K562 (cell line): ENCODE data around the gene DHX8. TPM values are rescaled to one million over a fixed set of nuclear protein-coding genes. Genes with fewer than 3 reads are reported as not detected.

Experiments used
- ATAC-seq: fragments of 200-7000 bp; cut with Tn5 transposase; 3 replicates; pipeline ENCODE4 v1.9.1; 2020; ENCODE audit warnings: moderate library complexity
- BruUV-seq: library from RNA; stranded (reverse); fragments of 400-500 nt; replicated peaks from 2 replicates; lab custom pipeline; 2021; lab: Mats Ljungman, UMichigan
- CTCF ChIA-PET: fragments of 300-600 bp; formaldehyde crosslinking; extraction: SDS; loops from one replicate; lab custom pipeline; 2021; ENCODE audit warnings: low intra/inter-chr PET ratio; lab: Yijun Ruan, JAX
- POLR2A ChIA-PET: fragments of 300-600, 350-650 bp; sonication (Branson Sonifier 250); formaldehyde crosslinking; extraction: SDS; loops from one replicate; lab custom pipeline; 2021; ENCODE audit warnings: antibody characterized with exemption, inconsistent platforms; lab: Yijun Ruan, JAX
- DNase-seq, 4 experiments: peaks; one replicate each; pipeline versions ENCODE4 v3.0.0 to v3.0.0-alpha.2; 2011 to 2018; ENCODE audit warnings: low spot score in 3 of 4, mixed read lengths in 3 of 4; ENCODE audit errors: extremely low read depth in 1 of 4
- FAIRE-seq: peaks from 2 replicates; lab custom pipeline; 2011; peaks lifted over from hg19 to GRCh38; lab: Jason Lieb, UNC
- H2AFZ ChIP-seq: 2 replicates; pipeline ENCODE4 v1.6.0; 2011; ENCODE audit warnings: low read depth, low read length, control low read depth, inconsistent platforms
- H3K27ac ChIP-seq: fragments of 200-600 bp; 3 replicates; pipeline ENCODE4 v1.8.0; 2011; ENCODE audit warnings: low read depth, mild to moderate bottlenecking, control low read depth, inconsistent platforms, low read length, moderate library complexity, mixed read lengths; ENCODE audit errors: extremely low read depth
- H3K27me3 ChIP-seq, 2 experiments: fragments of 300-600 bp in 1 of 2; 2 replicates in 1 of 2; 3 replicates in 1 of 2; pipeline versions ENCODE4 v1.6.0 to v1.8.0; 2011; ENCODE audit warnings: inconsistent platforms in 2 of 2, low read length in 2 of 2, mild to moderate bottlenecking in 1 of 2, mixed read lengths in 1 of 2, moderate library complexity in 1 of 2; ENCODE audit not compliant: control insufficient read depth in 2 of 2, insufficient read depth in 2 of 2
- H3K36me3 ChIP-seq: fragments of 300-600 bp; 3 replicates; pipeline ENCODE4 v1.8.0; 2011; ENCODE audit warnings: mild to moderate bottlenecking, low read length, inconsistent platforms; ENCODE audit not compliant: control insufficient read depth, insufficient read depth
- H3K4me1 ChIP-seq, 2 experiments: fragments of 200-600 bp in 1 of 2; replicated peaks in 1 of 2; 2 replicates in 1 of 2; 3 replicates in 1 of 2; pipeline versions ENCODE4 v1.5.1 to v1.8.0; 2011; ENCODE audit warnings: inconsistent platforms in 2 of 2, low read length in 2 of 2, mild to moderate bottlenecking in 1 of 2, mixed read lengths in 1 of 2, moderate library complexity in 1 of 2; ENCODE audit not compliant: control insufficient read depth in 2 of 2, insufficient read depth in 2 of 2
- H3K4me2 ChIP-seq: 2 replicates; pipeline ENCODE4 v1.6.1; 2011; ENCODE audit warnings: low read length, control low read depth, inconsistent platforms, mixed read lengths; ENCODE audit not compliant: insufficient read depth
- H3K4me3 ChIP-seq: fragments of 200-600 bp; sonication (generic), shearing (Covaris generic); 2 replicates; pipeline ENCODE4 v1.5.1; 2016; ENCODE audit warnings: control low read depth, inconsistent platforms
- H3K79me2 ChIP-seq: fragments of 200-600 bp; 3 replicates; pipeline ENCODE4 v1.8.0; 2011; ENCODE audit warnings: low read length, inconsistent platforms; ENCODE audit not compliant: control insufficient read depth, insufficient read depth
- H3K9ac ChIP-seq, 2 experiments: 2 replicates each; pipeline versions ENCODE4 v1.6.0 to v1.6.1; 2011; ENCODE audit warnings: low read depth in 2 of 2, low read length in 2 of 2, control low read depth in 1 of 2, inconsistent platforms in 1 of 2, mild to moderate bottlenecking in 1 of 2, mixed read lengths in 1 of 2; ENCODE audit not compliant: insufficient read depth in 1 of 2
- H3K9me1 ChIP-seq: one replicate; pipeline ENCODE4 v1.6.0; 2011; ENCODE audit warnings: inconsistent platforms, mild to moderate bottlenecking, low read length, moderate library complexity; ENCODE audit not compliant: control insufficient read depth, insufficient read depth
- H3K9me3 ChIP-seq: replicated peaks from 2 replicates; pipeline ENCODE4 v1.5.1; 2011; ENCODE audit warnings: low read depth, low read length, inconsistent platforms; ENCODE audit not compliant: control insufficient read depth, insufficient read depth
- H4K20me1 ChIP-seq: replicated peaks from 2 replicates; pipeline ENCODE4 v1.6.1; 2011; ENCODE audit warnings: low read length, inconsistent platforms, mixed read lengths; ENCODE audit not compliant: control insufficient read depth, insufficient read depth
- ARNT ChIP-seq, 2 experiments: fragments of 450-650 bp; IDR thresholded peaks; 2 replicates each; pipeline ENCODE4 v1.6.1; 2016; ENCODE audit warnings: mild to moderate bottlenecking in 1 of 2
- CCNT2 ChIP-seq: IDR thresholded peaks from 2 replicates; pipeline ENCODE4 v1.6.1; 2011; ENCODE audit warnings: borderline replicate concordance, low read depth, mild to moderate bottlenecking, moderate library complexity, mixed read lengths, low read length; ENCODE audit not compliant: insufficient read length; ENCODE audit errors: extremely low read depth
- CXXC5 ChIP-seq: fragments of 250-450 bp; sonication (Bioruptor Pico); IDR thresholded peaks from 2 replicates; pipeline ENCODE4 v1.8.0; 2022; ENCODE audit warnings: inconsistent platforms, mild to moderate bottlenecking, moderate library complexity
- ETS2 ChIP-seq: IDR thresholded peaks from 2 replicates; pipeline ENCODE4 v1.6.1; 2016; ENCODE audit warnings: borderline replicate concordance, missing genetic modification characterization, mild to moderate bottlenecking, moderate library complexity, missing compliant biosample characterization; ENCODE audit not compliant: poor library complexity, severe bottlenecking
- GABPB2 ChIP-seq: fragments of 250-450 bp; sonication (Bioruptor Pico); conservative IDR thresholded peaks from 2 replicates; pipeline ENCODE4 v1.5.1; 2021; ENCODE audit warnings: mild to moderate bottlenecking
- KDM1A ChIP-seq, 2 experiments: fragments of 450-650 bp; IDR thresholded peaks; 2 replicates each; pipeline ENCODE4 v1.6.1; 2016; ENCODE audit warnings: mild to moderate bottlenecking in 2 of 2
- NR1H2 ChIP-seq: sonication (generic); formaldehyde crosslinking; IDR thresholded peaks from 2 replicates; pipeline ENCODE4 v1.4.0; 2020; ENCODE audit warnings: mild to moderate bottlenecking, missing genetic modification reagents
- NR4A1 ChIP-seq, 2 experiments: fragments of 250-450 bp in 1 of 2; fragments of 450-650 bp in 1 of 2; sonication (Bioruptor Pico) in 1 of 2; IDR thresholded peaks; 2 replicates each; pipeline versions ENCODE4 v1.4.0 to v1.6.1; 2016 to 2020; ENCODE audit warnings: mild to moderate bottlenecking in 2 of 2, missing compliant biosample characterization in 1 of 2, missing genetic modification characterization in 1 of 2, moderate library complexity in 1 of 2
- NUFIP1 ChIP-seq: fragments of 450-650 bp; IDR thresholded peaks from 2 replicates; pipeline ENCODE4 v1.6.1; 2018; ENCODE audit not compliant: partially characterized antibody
- RBM39 ChIP-seq: fragments of 200-400 bp; formaldehyde crosslinking; optimal IDR thresholded peaks from 2 replicates; pipeline ENCODE3; 2018; ENCODE audit warnings: low read depth, low read length
- RFX7 ChIP-seq: fragments of 250-450 bp; sonication (Bioruptor Pico); IDR thresholded peaks from 2 replicates; pipeline ENCODE4 v1.5.1; 2021; ENCODE audit warnings: mild to moderate bottlenecking
- RHOXF2B ChIP-seq: fragments of 250-450 bp; sonication (Bioruptor Pico); conservative IDR thresholded peaks from 2 replicates; pipeline ENCODE4 v1.5.1; 2021
- SOX6 ChIP-seq: fragments of 450-650 bp; IDR thresholded peaks from 2 replicates; pipeline ENCODE4 v1.6.1; 2014; ENCODE audit warnings: mild to moderate bottlenecking
- TCF7 ChIP-seq: sonication (generic); IDR thresholded peaks from 2 replicates; pipeline ENCODE4 v1.6.1; 2016; ENCODE audit warnings: antibody characterized with exemption, borderline replicate concordance
- ZNF57 ChIP-seq: fragments of 450-650 bp; formaldehyde crosslinking; IDR thresholded peaks from 2 replicates; pipeline ENCODE4 v1.4.0; 2020; ENCODE audit warnings: mild to moderate bottlenecking, moderate library complexity
- WGBS: fragments of 100-300 bp; shearing (Covaris generic); methylation state at CpG from one replicate; pipeline ENCODE4 v1.1.6; 2016; ENCODE audit warnings: low coverage, mixed read lengths; ENCODE audit not compliant: insufficient coverage; ENCODE audit errors: missing lambda C conversion rate; 5-methylcytosine and 5-hydroxymethylcytosine counted together
- in situ Hi-C: fragments of 300-500 bp; cut with MboI; formaldehyde crosslinking; loops from 4 replicates; pipeline ENCODE4 v1.15.0; 2018; ENCODE audit warnings: inconsistent platforms, mixed read lengths
- intact Hi-C: fragments of 100-400 bp; cut with micrococcal nuclease; formaldehyde crosslinking; loops from 2 replicates; pipeline ENCODE4 v1.14.2; 2022
- polyA plus RNA-seq, 8 experiments: library from polyadenylated mRNA; depleted of rRNA in 4 of 8; stranded (reverse) in 5 of 8; unstranded in 3 of 8; fragments of >200 nt; fragmentation: Nextera tagmentation in 2 of 8; fragmentation: Illumina TruSeq in 1 of 8; extraction: Ambion mirVana in 2 of 8; extraction: Trizol in 1 of 8; gene quantifications; 2 replicates each; pipeline versions ENCODE4 v1.2.1 to v1.2.3, GENCODE V29; 2011 to 2014; ENCODE audit warnings: inconsistent platforms in 1 of 8, missing spikeins in 1 of 8
- total RNA-seq, 7 experiments: library from RNA; depleted of rRNA in 6 of 7; stranded (reverse); fragments of >200 nt in 6 of 7; fragmentation: Illumina TruSeq in 2 of 7; extraction: Trizol in 2 of 7; gene quantifications; 2 replicates each; pipeline versions ENCODE4 v1.2.1 to v1.2.3, GENCODE V29; 2011 to 2021; ENCODE audit warnings: low replicate concordance in 1 of 7
- TF ChIP-seq, protein P1 (sequence below): sonication (generic); formaldehyde crosslinking; IDR thresholded peaks from 2 replicates; pipeline ENCODE4 v1.8.0; 2022; ENCODE audit warnings: missing genetic modification reagents, mild to moderate bottlenecking, borderline replicate concordance
- TF ChIP-seq, protein P2 (sequence below): sonication (generic); formaldehyde crosslinking; IDR thresholded peaks from 2 replicates; pipeline ENCODE4 v1.8.0; 2023; ENCODE audit warnings: mild to moderate bottlenecking, missing genetic modification reagents

DHX8 gene
- total and polyA plus RNA-seq, 9 of the 15 experiments (the other 6 are each of a cell fraction or from before 2014, with no cell fraction given) = 16.7 to 42.5 (median 25.6) TPM

GRCh38 chr17:43445009-43445589 is 38.7 kb upstream of the DHX8 start (continued):
- TF ChIP-seq, protein P1, sequence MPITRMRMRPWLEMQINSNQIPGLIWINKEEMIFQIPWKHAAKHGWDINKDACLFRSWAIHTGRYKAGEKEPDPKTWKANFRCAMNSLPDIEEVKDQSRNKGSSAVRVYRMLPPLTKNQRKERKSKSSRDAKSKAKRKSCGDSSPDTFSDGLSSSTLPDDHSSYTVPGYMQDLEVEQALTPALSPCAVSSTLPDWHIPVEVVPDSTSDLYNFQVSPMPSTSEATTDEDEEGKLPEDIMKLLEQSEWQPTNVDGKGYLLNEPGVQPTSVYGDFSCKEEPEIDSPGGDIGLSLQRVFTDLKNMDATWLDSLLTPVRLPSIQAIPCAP = no peak
- TF ChIP-seq ZNF57 (CRISPR knock-in tag) (no peak), TCF7 (no peak), CCNT2 (no peak)
- TF ChIP-seq, protein P2, sequence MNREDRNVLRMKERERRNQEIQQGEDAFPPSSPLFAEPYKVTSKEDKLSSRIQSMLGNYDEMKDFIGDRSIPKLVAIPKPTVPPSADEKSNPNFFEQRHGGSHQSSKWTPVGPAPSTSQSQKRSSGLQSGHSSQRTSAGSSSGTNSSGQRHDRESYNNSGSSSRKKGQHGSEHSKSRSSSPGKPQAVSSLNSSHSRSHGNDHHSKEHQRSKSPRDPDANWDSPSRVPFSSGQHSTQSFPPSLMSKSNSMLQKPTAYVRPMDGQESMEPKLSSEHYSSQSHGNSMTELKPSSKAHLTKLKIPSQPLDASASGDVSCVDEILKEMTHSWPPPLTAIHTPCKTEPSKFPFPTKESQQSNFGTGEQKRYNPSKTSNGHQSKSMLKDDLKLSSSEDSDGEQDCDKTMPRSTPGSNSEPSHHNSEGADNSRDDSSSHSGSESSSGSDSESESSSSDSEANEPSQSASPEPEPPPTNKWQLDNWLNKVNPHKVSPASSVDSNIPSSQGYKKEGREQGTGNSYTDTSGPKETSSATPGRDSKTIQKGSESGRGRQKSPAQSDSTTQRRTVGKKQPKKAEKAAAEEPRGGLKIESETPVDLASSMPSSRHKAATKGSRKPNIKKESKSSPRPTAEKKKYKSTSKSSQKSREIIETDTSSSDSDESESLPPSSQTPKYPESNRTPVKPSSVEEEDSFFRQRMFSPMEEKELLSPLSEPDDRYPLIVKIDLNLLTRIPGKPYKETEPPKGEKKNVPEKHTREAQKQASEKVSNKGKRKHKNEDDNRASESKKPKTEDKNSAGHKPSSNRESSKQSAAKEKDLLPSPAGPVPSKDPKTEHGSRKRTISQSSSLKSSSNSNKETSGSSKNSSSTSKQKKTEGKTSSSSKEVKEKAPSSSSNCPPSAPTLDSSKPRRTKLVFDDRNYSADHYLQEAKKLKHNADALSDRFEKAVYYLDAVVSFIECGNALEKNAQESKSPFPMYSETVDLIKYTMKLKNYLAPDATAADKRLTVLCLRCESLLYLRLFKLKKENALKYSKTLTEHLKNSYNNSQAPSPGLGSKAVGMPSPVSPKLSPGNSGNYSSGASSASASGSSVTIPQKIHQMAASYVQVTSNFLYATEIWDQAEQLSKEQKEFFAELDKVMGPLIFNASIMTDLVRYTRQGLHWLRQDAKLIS (CRISPR knock-in tag) = no peak

GRCh38 chr17:43446773-43447172 is 37.0 kb upstream of the DHX8 start:
- Histone ChIP-seq H3K79me2 (no peaks in the 10 kb centered on the region), H4K20me1 (no peaks in the 10 kb centered on the region), H3K9me1 (no peaks in the 10 kb centered on the region), H3K4me3 (no peak overlapping the region), H3K9ac (no peak overlapping the region), H3K27me3 (peaks cover 3 to 13% of the 10 kb centered on the region in 2 experiments; a peak in 4 of 5 replicates), H3K36me3 (no peaks in the 10 kb centered on the region), H3K9me3 (no peaks in the 10 kb centered on the region), H3K27ac (no peak overlapping the region), H3K4me1 (no peaks in the 10 kb centered on the region), H3K4me2 (no peak overlapping the region), H2AFZ (no peak overlapping the region)
- FAIRE-seq (no peak), DNase-seq (no peak), ATAC-seq (no peak)
- 0% methylated on average over 5 of the region's 5 CpGs for WGBS
- CTCF ChIA-PET = no interaction called here
- BruUV-seq = no TSS peak
- in situ Hi-C loops = no loop called here
- intact Hi-C loops = no loop called here
- POLR2A ChIA-PET = no interaction called here
- TF ChIP-seq ETS2 (tag) = no peak
- no peak for TF ChIP-seq ARNT (IDR thresholded peaks at IDR 0.05)
- TF ChIP-seq NR1H2 (CRISPR knock-in tag) = no peak
- no peak for TF ChIP-seq RBM39
- no peak for TF ChIP-seq NUFIP1
- no peak for TF ChIP-seq GABPB2 (CRISPR knock-in tag)
- TF ChIP-seq KDM1A (IDR thresholded peaks at IDR 0.05) = no peak
- TF ChIP-seq RHOXF2B (CRISPR knock-in tag) = no peak
- TF ChIP-seq RFX7 (CRISPR knock-in tag) = no peak
- no peak for TF ChIP-seq CXXC5 (CRISPR knock-in tag)
- no peak for TF ChIP-seq NR4A1 (CRISPR knock-in tag; IDR thresholded peaks at IDR 0.05)
- no peak for TF ChIP-seq NR4A1 (tag; IDR thresholded peaks at IDR 0.05)
- no peak for TF ChIP-seq SOX6
